CD14-positive monocyte (primary cell): ENCODE measurements around the gene GLI3. TPM values are rescaled to one million over a fixed set of nuclear protein-coding genes. Genes with fewer than 3 reads are reported as not detected.

Source experiments
- DNase-seq, 3 donors: peaks; one replicate each; pipeline ENCODE4 v3.0.0-alpha.2; 2011 to 2022
- H2AFZ ChIP-seq: 2 replicates; pipeline ENCODE4 v1.6.0; 2012; ENCODE audit warnings: mild to moderate bottlenecking, low read depth, low read length, inconsistent platforms; ENCODE audit not compliant: insufficient read depth, poor library complexity, severe bottlenecking
- H3K27ac ChIP-seq, 2 donors: 1 replicate in 1 of 2; 2 replicates in 1 of 2; pipeline ENCODE4 v1.5.1; 2012 to 2013; ENCODE audit warnings: low read length in 2 of 2, control low read depth in 1 of 2, inconsistent platforms in 1 of 2, low read depth in 1 of 2, mild to moderate bottlenecking in 1 of 2
- H3K27me3 ChIP-seq, 2 donors: one replicate each; pipeline versions ENCODE4 v1.6.0 to v1.6.1; 2011 to 2013; ENCODE audit warnings: low read length in 2 of 2; ENCODE audit not compliant: control insufficient read depth in 2 of 2, insufficient read depth in 2 of 2
- H3K36me3 ChIP-seq, 2 donors: replicated peaks in 1 of 2; 1 replicate in 1 of 2; 2 replicates in 1 of 2; pipeline versions ENCODE4 v1.5.1 to v1.6.1; 2012 to 2013; ENCODE audit warnings: low read length in 2 of 2, control low read depth in 1 of 2, inconsistent platforms in 1 of 2, mild to moderate bottlenecking in 1 of 2; ENCODE audit not compliant: insufficient read depth in 2 of 2, control insufficient read depth in 1 of 2
- H3K4me1 ChIP-seq, 2 donors: 1 replicate in 1 of 2; 2 replicates in 1 of 2; pipeline versions ENCODE4 v1.5.1 to v1.6.1; 2012 to 2013; ENCODE audit warnings: low read length in 2 of 2, control low read depth in 1 of 2, inconsistent platforms in 1 of 2, mild to moderate bottlenecking in 1 of 2, moderate library complexity in 1 of 2; ENCODE audit not compliant: insufficient read depth in 2 of 2, control insufficient read depth in 1 of 2
- H3K4me2 ChIP-seq: replicated peaks from 2 replicates; pipeline ENCODE3; 2012; ENCODE audit warnings: low read length, moderate library complexity, mild to moderate bottlenecking; ENCODE audit not compliant: poor library complexity, severe bottlenecking; ENCODE audit errors: extremely low read depth
- H3K4me3 ChIP-seq, 3 experiments: fragments of 200-600 bp in 1 of 3; sonication (generic) in 1 of 3; replicated peaks in 1 of 3; 1 replicate in 2 of 3; 2 replicates in 1 of 3; pipeline ENCODE4 v1.5.1; 2011 to 2013; ENCODE audit warnings: low read length in 3 of 3, mild to moderate bottlenecking in 3 of 3, control low read depth in 2 of 3, low read depth in 2 of 3, inconsistent platforms in 1 of 3, moderate library complexity in 1 of 3
- H3K79me2 ChIP-seq: 2 replicates; pipeline ENCODE4 v1.6.0; 2012; ENCODE audit warnings: mild to moderate bottlenecking, control low read depth, inconsistent platforms, low read length, moderate library complexity; ENCODE audit not compliant: insufficient read depth
- H3K9ac ChIP-seq: 2 replicates; pipeline ENCODE4 v1.6.0; 2017; ENCODE audit warnings: low read length, mild to moderate bottlenecking; ENCODE audit not compliant: insufficient read depth, poor library complexity, severe bottlenecking
- H3K9me3 ChIP-seq, 2 donors: replicated peaks in 1 of 2; 1 replicate in 1 of 2; 2 replicates in 1 of 2; pipeline versions ENCODE4 v1.5.1 to v1.6.1; 2012 to 2013; ENCODE audit warnings: low read length in 2 of 2, control low read depth in 1 of 2; ENCODE audit not compliant: control insufficient read depth in 1 of 2, insufficient read depth in 1 of 2
- H4K20me1 ChIP-seq: 2 replicates; pipeline ENCODE4 v1.6.0; 2012; ENCODE audit warnings: mild to moderate bottlenecking, low read length, control low read depth, moderate library complexity; ENCODE audit not compliant: insufficient read depth
- H3K27ac Mint-ChIP-seq, 7 donors: one replicate each; pipeline ENCODE4 v1.8.0; 2020; ENCODE audit warnings: mild to moderate bottlenecking in 7 of 7, mixed read lengths in 7 of 7, moderate library complexity in 6 of 7, inconsistent platforms in 2 of 7
- H3K27me3 Mint-ChIP-seq, 3 donors: one replicate each; pipeline ENCODE4 v1.8.0; 2021 to 2022; ENCODE audit warnings: low read depth in 3 of 3, mild to moderate bottlenecking in 3 of 3, mixed read lengths in 3 of 3, moderate library complexity in 3 of 3, inconsistent platforms in 1 of 3
- H3K36me3 Mint-ChIP-seq, 2 donors: one replicate each; pipeline ENCODE4 v1.8.0; 2020; ENCODE audit warnings: mixed read lengths in 2 of 2, inconsistent platforms in 1 of 2, mild to moderate bottlenecking in 1 of 2
- H3K4me1 Mint-ChIP-seq: one replicate; pipeline ENCODE4 v1.8.0; 2020; ENCODE audit warnings: mild to moderate bottlenecking, mixed read lengths
- H3K4me3 Mint-ChIP-seq, 2 donors: one replicate each; pipeline ENCODE4 v1.8.0; 2020; ENCODE audit warnings: mild to moderate bottlenecking in 2 of 2, mixed read lengths in 2 of 2, moderate library complexity in 1 of 2
- H3K9me3 Mint-ChIP-seq, 7 donors: one replicate each; pipeline ENCODE4 v1.8.0; 2020 to 2022; ENCODE audit warnings: mixed read lengths in 7 of 7, mild to moderate bottlenecking in 6 of 7, moderate library complexity in 6 of 7, inconsistent platforms in 2 of 7
- CTCF ChIP-seq: fragments of 200-600 bp; IDR thresholded peaks from one replicate; pipeline ENCODE4 v1.8.0; 2022; ENCODE audit warnings: antibody characterized with exemption, mild to moderate bottlenecking
- WGBS: methylation state at CpG from one replicate; pipeline ENCODE4 v1.1.5; 2013; ENCODE audit warnings: missing lambda C conversion rate; ENCODE audit not compliant: insufficient coverage; 5-methylcytosine and 5-hydroxymethylcytosine counted together
- intact Hi-C, 2 donors: fragments of 100-400 bp; cut with micrococcal nuclease; formaldehyde crosslinking; loops; one replicate each; pipeline versions ENCODE4 v1.15.0 to v1.15.1; 2023
- polyA plus RNA-seq, 3 donors: library from polyadenylated mRNA; depleted of rRNA in 1 of 3; unstranded in 2 of 3; stranded (reverse) in 1 of 3; fragments of 300-500 nt in 2 of 3; fragments of >200 nt in 1 of 3; fragmentation: Illumina TruSeq in 2 of 3; gene quantifications; 1 replicate in 2 of 3; 2 replicates in 1 of 3; pipeline ENCODE4 v1.2.3, GENCODE V29; 2012 to 2021

Gene GLI3
- polyA plus RNA-seq, 3 donors = not detected

GRCh38 chr7:41922373-41922772 lies 314.6 kb downstream of the GLI3 start:
- Histone ChIP-seq H3K4me2 (no peak overlapping the region), H3K36me3 (no peaks in the 10 kb centered on the region), H2AFZ (no peak overlapping the region), H4K20me1 (no peaks in the 10 kb centered on the region), H3K9me3 (no peaks in the 10 kb centered on the region), H3K27me3 (no peaks in the 10 kb centered on the region), H3K27ac (no peak overlapping the region), H3K4me3 (no peak overlapping the region), H3K9ac (no peak overlapping the region), H3K4me1 (no peaks in the 10 kb centered on the region), H3K79me2 (no peaks in the 10 kb centered on the region)
- Mint-ChIP-seq H3K36me3 (no peaks in the 10 kb centered on the region), H3K4me1 (no peaks in the 10 kb centered on the region), H3K9me3 (peaks cover 0 to 3% (median 0%) of the 10 kb centered on the region in 7 donors), H3K27ac (no peak overlapping the region), H3K4me3 (no peak overlapping the region), H3K27me3 (peaks cover 0 to 1% (median 0%) of the 10 kb centered on the region in 3 donors)
- DNase-seq = no peak
- intact Hi-C loops = no loop called here
- 86% methylated on average over 2 of the region's 2 CpGs for WGBS
- no peak for TF ChIP-seq CTCF

GRCh38 chr7:41921453-41921981 lies 315.5 kb downstream of the GLI3 start:
- Mint-ChIP-seq H3K27ac (peak overlapping the region in 1 of 7 donors; percentile 25), H3K36me3 (no peaks in the 10 kb centered on the region), H3K27me3 (peaks cover 0 to 1% (median 0%) of the 10 kb centered on the region in 3 donors), H3K4me3 (no peak overlapping the region), H3K9me3 (peaks cover 0 to 3% (median 0%) of the 10 kb centered on the region in 7 donors), H3K4me1 (no peaks in the 10 kb centered on the region)
- intact Hi-C loops = no loop called here
- no peak overlapping the region for H2AFZ ChIP-seq
- no peaks in the 10 kb centered on the region for H4K20me1 ChIP-seq
- H3K9ac ChIP-seq = no peak overlapping the region
- no peaks in the 10 kb centered on the region for H3K79me2 ChIP-seq
- no peaks in the 10 kb centered on the region for H3K36me3 ChIP-seq
- no peak for TF ChIP-seq CTCF
- DNase-seq = no peak
- H3K4me3 ChIP-seq = no peak overlapping the region
- H3K4me2 ChIP-seq = no peak overlapping the region
- WGBS = 100% methylated on average over 2 of the region's 3 CpGs
- no peaks in the 10 kb centered on the region for H3K9me3 ChIP-seq
- H3K27ac ChIP-seq = no peak overlapping the region
- H3K27me3 ChIP-seq = no peaks in the 10 kb centered on the region
- H3K4me1 ChIP-seq = no peaks in the 10 kb centered on the region
